Gastroesophageal sphincter (tissue), 4 donors: ENCODE results near the gene ERCC1. TPM values are rescaled to one million over a fixed set of nuclear protein-coding genes. Genes with fewer than 3 reads are reported as not detected.
"Not testable (repeated sequence)": the region's sequence is repeated elsewhere in the genome, so short reads cannot be mapped to it uniquely, and the experiment has no call there.

Experiments used
- ATAC-seq: fragments of 150-250 bp; one replicate; pipeline ENCODE4 v1.9.1; 2016; ENCODE audit warnings: mild to moderate bottlenecking, moderate library complexity
- H3K27ac ChIP-seq, 4 donors: fragments of 200-600 bp; sonication (generic) in 3 of 4; 1 replicate in 3 of 4; 2 replicates in 1 of 4; pipeline ENCODE4 v1.5.1; 2016 to 2019
- H3K27me3 ChIP-seq: fragments of 200-600 bp; sonication (generic); one replicate; pipeline ENCODE4 v1.5.1; 2019
- H3K36me3 ChIP-seq, 2 donors: fragments of 200-600 bp; sonication (generic); one replicate each; pipeline ENCODE4 v1.5.1; 2019; ENCODE audit warnings: control low read depth in 1 of 2
- H3K4me1 ChIP-seq, 3 donors: fragments of 200-600 bp; sonication (generic); 1 replicate in 2 of 3; 2 replicates in 1 of 3; pipeline ENCODE4 v1.5.1; 2016 to 2019; ENCODE audit warnings: control low read depth in 2 of 3
- H3K4me3 ChIP-seq, 2 donors: fragments of 200-600 bp; sonication (generic); one replicate each; pipeline ENCODE4 v1.5.1; 2019; ENCODE audit warnings: mild to moderate bottlenecking in 1 of 2, moderate library complexity in 1 of 2
- H3K9me3 ChIP-seq, 3 donors: fragments of 200-600 bp; sonication (generic); one replicate each; pipeline ENCODE4 v1.5.1; 2017 to 2019; ENCODE audit warnings: control low read depth in 2 of 3
- EP300 ChIP-seq: sonication (generic); formaldehyde crosslinking; IDR thresholded peaks from one replicate; pipeline ENCODE4 v1.6.1; 2017; ENCODE audit warnings: antibody characterized with exemption, mild to moderate bottlenecking
- POLR2A ChIP-seq, 2 donors: fragments of 450-650 bp; IDR thresholded peaks; one replicate each; pipeline ENCODE4 v1.6.1; 2017; ENCODE audit warnings: antibody characterized with exemption in 2 of 2, mild to moderate bottlenecking in 2 of 2, moderate library complexity in 1 of 2
- POLR2AphosphoS5 ChIP-seq: sonication (generic); formaldehyde crosslinking; IDR thresholded peaks from one replicate; pipeline ENCODE4 v1.6.1; 2017; ENCODE audit warnings: antibody characterized with exemption
- WGBS, 2 donors: methylation state at CpG; one replicate each; pipeline ENCODE4 v1.1.5; 2018; ENCODE audit warnings: low coverage in 1 of 2; 5-methylcytosine and 5-hydroxymethylcytosine counted together
- total RNA-seq, 4 donors: library from RNA; depleted of rRNA; stranded (reverse); fragments of >200 nt; gene quantifications; one replicate each; pipeline ENCODE4 v1.1.0, GENCODE V29; 2016
- TF ChIP-seq, protein P1 (sequence below), 4 experiments: fragments of 200-600 bp in 2 of 4; fragments of 450-650 bp in 2 of 4; sonication (generic) in 1 of 4; IDR thresholded peaks; one replicate each; pipeline ENCODE4 v1.5.1; 2017 to 2019; ENCODE audit warnings: antibody characterized with exemption in 4 of 4, mild to moderate bottlenecking in 2 of 4, moderate library complexity in 2 of 4

Gene ERCC1
- total RNA-seq, 4 donors from 2014 or later = 52.7 to 84.6 (median 68.4) TPM

- Histone ChIP-seq H3K27me3 (peaks cover 12% of the 10 kb centered on the region), H3K9me3 (no peaks in the 10 kb centered on the region), H3K27ac (no peak overlapping the region), H3K4me1 (peaks cover 0 to 38% (median 6%) of the 10 kb centered on the region in 3 donors), H3K36me3 (peaks cover 0 to 46% of the 10 kb centered on the region in 2 donors), H3K4me3 (no peak overlapping the region)
- TF ChIP-seq POLR2A (IDR thresholded peaks at IDR 0.05) (no peak), EP300 (no peak), POLR2AphosphoS5 (no peak)
- TF ChIP-seq, protein P1, sequence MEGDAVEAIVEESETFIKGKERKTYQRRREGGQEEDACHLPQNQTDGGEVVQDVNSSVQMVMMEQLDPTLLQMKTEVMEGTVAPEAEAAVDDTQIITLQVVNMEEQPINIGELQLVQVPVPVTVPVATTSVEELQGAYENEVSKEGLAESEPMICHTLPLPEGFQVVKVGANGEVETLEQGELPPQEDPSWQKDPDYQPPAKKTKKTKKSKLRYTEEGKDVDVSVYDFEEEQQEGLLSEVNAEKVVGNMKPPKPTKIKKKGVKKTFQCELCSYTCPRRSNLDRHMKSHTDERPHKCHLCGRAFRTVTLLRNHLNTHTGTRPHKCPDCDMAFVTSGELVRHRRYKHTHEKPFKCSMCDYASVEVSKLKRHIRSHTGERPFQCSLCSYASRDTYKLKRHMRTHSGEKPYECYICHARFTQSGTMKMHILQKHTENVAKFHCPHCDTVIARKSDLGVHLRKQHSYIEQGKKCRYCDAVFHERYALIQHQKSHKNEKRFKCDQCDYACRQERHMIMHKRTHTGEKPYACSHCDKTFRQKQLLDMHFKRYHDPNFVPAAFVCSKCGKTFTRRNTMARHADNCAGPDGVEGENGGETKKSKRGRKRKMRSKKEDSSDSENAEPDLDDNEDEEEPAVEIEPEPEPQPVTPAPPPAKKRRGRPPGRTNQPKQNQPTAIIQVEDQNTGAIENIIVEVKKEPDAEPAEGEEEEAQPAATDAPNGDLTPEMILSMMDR (IDR thresholded peaks at IDR 0.05) = no peak
- no peak for ATAC-seq
- WGBS, 2 donors = 67 to 75% methylated on average over 3 to 15 of the region's 15 CpGs
Measured at GRCh38 chr19:45408830-45409556, 14.7 kb downstream of the ERCC1 start.

DNA sequence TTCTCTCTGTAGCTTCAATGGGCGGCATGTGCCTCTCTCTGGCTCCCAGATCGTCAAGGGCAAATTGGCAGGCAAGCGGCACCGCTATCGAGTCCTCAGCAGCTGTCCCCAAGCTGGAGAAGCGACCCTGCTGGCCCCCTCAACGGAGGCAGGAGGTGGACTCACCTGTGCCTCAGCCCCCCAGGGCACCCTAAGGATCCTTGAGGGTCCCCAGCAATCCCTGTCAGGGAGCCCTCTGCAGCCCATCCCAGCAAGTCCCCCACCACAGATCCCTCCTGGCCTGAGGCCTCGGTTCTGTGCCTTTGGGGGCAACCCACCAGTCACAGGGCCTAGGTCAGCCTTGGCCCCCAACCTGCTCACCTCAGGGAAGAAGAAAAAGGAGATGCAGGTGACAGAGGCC is 15.6 kb downstream of the ERCC1 start:
- TF ChIP-seq POLR2A (IDR thresholded peaks at IDR 0.05) = no peak
- H3K9me3 ChIP-seq = no peaks in the 10 kb centered on the region
- H3K27me3 ChIP-seq = peaks cover 16% of the 10 kb centered on the region
- no peak overlapping the region for H3K27ac ChIP-seq
- peaks cover 0 to 37% of the 10 kb centered on the region in 2 donors for H3K36me3 ChIP-seq
- H3K4me1 ChIP-seq = peaks cover 0 to 46% (median 11%) of the 10 kb centered on the region in 3 donors
- no peak for ATAC-seq
- 80% methylated on average over 1 of the region's 8 CpGs; no CpG with 5 or more reads in 1 of the 2 donors for WGBS, 2 donors
- H3K4me3 ChIP-seq = no peak overlapping the region

DNA sequence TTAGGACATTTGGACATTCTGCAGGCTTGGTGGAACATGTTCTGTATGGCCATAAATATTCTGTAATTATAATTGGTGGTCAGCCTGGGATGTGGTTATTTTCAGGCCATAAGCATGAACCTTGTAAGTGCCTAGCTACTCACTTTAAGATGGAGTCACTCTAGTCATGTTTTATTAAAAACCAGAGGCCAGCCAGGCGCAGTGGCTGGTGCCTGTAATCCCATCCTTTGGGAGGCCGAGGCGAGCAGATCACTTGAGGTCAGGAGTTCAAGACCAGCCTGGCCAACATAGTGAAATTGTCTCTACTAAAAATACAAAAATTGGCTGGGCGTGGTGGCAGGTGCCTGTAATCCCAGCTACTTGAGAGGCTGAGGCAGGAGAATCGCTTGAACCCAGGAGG is 16.1 kb downstream of the ERCC1 start:
- not testable (repeated sequence) for H3K9me3 ChIP-seq, H3K27ac ChIP-seq, H3K4me3 ChIP-seq, ATAC-seq
- H3K4me1 ChIP-seq = peaks cover 0 to 51% (median 13%) of the 10 kb centered on the region in 3 donors
- peaks cover 0 to 32% of the 10 kb centered on the region in 2 donors for H3K36me3 ChIP-seq
- peaks cover 19% of the 10 kb centered on the region for H3K27me3 ChIP-seq
- 90 to 100% methylated on average over 1 to 2 of the region's 5 CpGs for WGBS, 2 donors

- H3K4me3 ChIP-seq = peak overlapping the region; percentile 62 to 77
- peaks cover 23% of the 10 kb centered on the region for H3K27me3 ChIP-seq
- TF ChIP-seq, protein P1 (IDR thresholded peaks at IDR 0.05) = no peak
- TF ChIP-seq POLR2AphosphoS5 (no peak), EP300 (no peak), POLR2A (IDR thresholded peaks at IDR 0.05) (no peak)
- H3K27ac ChIP-seq = peak overlapping the region in 1 of 4 donors; percentile 92
- H3K9me3 ChIP-seq = no peaks in the 10 kb centered on the region
- peaks cover 0 to 57% (median 15%) of the 10 kb centered on the region in 3 donors for H3K4me1 ChIP-seq
- ATAC-seq = no peak
- WGBS, 2 donors = 0 to 3% methylated on average over 1 to 7 of the region's 10 CpGs
- H3K36me3 ChIP-seq = peaks cover 0 to 27% of the 10 kb centered on the region in 2 donors
Measured at GRCh38 chr19:45407091-45407375, 16.7 kb downstream of the ERCC1 start.

GRCh38 chr19:45406226-45407090 is 17.3 kb downstream of the ERCC1 start, which contains the start of gene POLR1G:
Gene POLR1G, plus strand, starts transcription at chr19:45406644. Its CDS starts 53 bp downstream, at chr19:45406697.
- H3K4me1 ChIP-seq = peaks cover 0 to 57% (median 15%) of the 10 kb centered on the region in 3 donors
- peak within 1 kb of the TSS; percentile 69 to 97 (median 93) for H3K27ac ChIP-seq
- peaks cover 23% of the 10 kb centered on the region for H3K27me3 ChIP-seq
- peak within 1 kb of the TSS; percentile 62 to 77 for H3K4me3 ChIP-seq
- H3K36me3 ChIP-seq = peaks cover 0 to 23% of the 10 kb centered on the region in 2 donors
- ATAC-seq = peak; percentile 78
- 0 to 5% methylated on average over 8 to 16 of the region's 51 CpGs for WGBS, 2 donors
- H3K9me3 ChIP-seq = no peaks in the 10 kb centered on the region
- TF ChIP-seq EP300 (no peak), POLR2AphosphoS5 (no peak), POLR2A (IDR thresholded peaks at IDR 0.05) (no peak)
- TF ChIP-seq, protein P1 (IDR thresholded peaks at IDR 0.05) = no peak
